Measurements from ENCODE around the gene ZNF614. TPM values are rescaled to one million over a fixed set of nuclear protein-coding genes. Genes with fewer than 3 reads are reported as not detected.
A peak's percentile ranks its signal among the peaks of the same experiment; 100 is the strongest.

Gene ZNF614
- total and polyA plus RNA-seq, 9 of the 15 experiments (the other 6 are each of a cell fraction or from before 2014, with no cell fraction given), result 4.9 to 16.3 (median 11.4) TPM

- TF ChIP-seq SP2 (IDR thresholded peaks at IDR 0.05; ENCODE audit: extremely low read depth, low read depth, low read length, poor library complexity, severe bottlenecking) (no peak), SIN3B (IDR thresholded peaks at IDR 0.05; ENCODE audit: low read depth) (no peak), ERF (CRISPR knock-in tag; IDR thresholded peaks at IDR 0.05) (no peak), CGGBP1 (CRISPR knock-in tag; IDR thresholded peaks at IDR 0.05) (no peak), HNRNPH1 (optimal IDR thresholded peaks at IDR 0.05; ENCODE audit: low read depth, low read length) (no peak), GABPB2 (CRISPR knock-in tag; conservative IDR thresholded peaks at IDR 0.05) (no peak), MAZ (CRISPR knock-in tag; conservative IDR thresholded peaks at IDR 0.05 in 1 of 2, IDR thresholded peaks at IDR 0.05 in 1 of 2) (no peak), CREM (IDR thresholded peaks at IDR 0.05; ENCODE audit: low read depth) (peak; percentile 69), KDM5B (IDR thresholded peaks at IDR 0.05; ENCODE audit: insufficient replicate concordance, low read depth, low read length) (no peak), MTA3 (IDR thresholded peaks at IDR 0.05; ENCODE audit: borderline replicate concordance) (peak; percentile 75; the same call in 1 of the 2 replicates), IFI16 (CRISPR knock-in tag; IDR thresholded peaks at IDR 0.05) (no peak), ZNF318 (IDR thresholded peaks at IDR 0.05; ENCODE audit: borderline replicate concordance in 1 of 2, low read depth in 1 of 2) (no peak), ELK1 (CRISPR knock-in tag; IDR thresholded peaks at IDR 0.05) (no peak), HDAC2 (IDR thresholded peaks at IDR 0.05) (peak; percentile 53; the same call in 1 of the 2 replicates), CHD2 (IDR thresholded peaks at IDR 0.05; ENCODE audit: low read depth, low read length) (no peak)
- TF ChIP-seq, protein P1, sequence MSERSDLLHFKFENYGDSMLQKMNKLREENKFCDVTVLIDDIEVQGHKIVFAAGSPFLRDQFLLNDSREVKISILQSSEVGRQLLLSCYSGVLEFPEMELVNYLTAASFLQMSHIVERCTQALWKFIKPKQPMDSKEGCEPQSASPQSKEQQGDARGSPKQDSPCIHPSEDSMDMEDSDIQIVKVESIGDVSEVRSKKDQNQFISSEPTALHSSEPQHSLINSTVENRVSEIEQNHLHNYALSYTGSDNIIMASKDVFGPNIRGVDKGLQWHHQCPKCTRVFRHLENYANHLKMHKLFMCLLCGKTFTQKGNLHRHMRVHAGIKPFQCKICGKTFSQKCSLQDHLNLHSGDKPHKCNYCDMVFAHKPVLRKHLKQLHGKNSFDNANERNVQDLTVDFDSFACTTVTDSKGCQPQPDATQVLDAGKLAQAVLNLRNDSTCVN (CRISPR knock-in tag; IDR thresholded peaks at IDR 0.05), result no peak
Observed at GRCh38 chr19:52007806-52008557, 20.2 kb downstream of the ZNF614 start, which contains the start of gene ZNF615 (continued).

Data from K562 (cell line).